NCI-H2107 treated with DMSO at 0.1 percent for 48 hours (cell line): ENCODE data around the gene GALNTL6.
"Not testable (repeated sequence)": the region's sequence is repeated elsewhere in the genome, so short reads cannot be mapped to it uniquely, and the experiment has no call there.

ENCODE experiments used
- DNase-seq: peaks from one replicate; lab custom pipeline; 2025; ENCODE audit not compliant: unreplicated experiment; lab: John Stamatoyannopoulos, UW

The GALNTL6 gene

DNA sequence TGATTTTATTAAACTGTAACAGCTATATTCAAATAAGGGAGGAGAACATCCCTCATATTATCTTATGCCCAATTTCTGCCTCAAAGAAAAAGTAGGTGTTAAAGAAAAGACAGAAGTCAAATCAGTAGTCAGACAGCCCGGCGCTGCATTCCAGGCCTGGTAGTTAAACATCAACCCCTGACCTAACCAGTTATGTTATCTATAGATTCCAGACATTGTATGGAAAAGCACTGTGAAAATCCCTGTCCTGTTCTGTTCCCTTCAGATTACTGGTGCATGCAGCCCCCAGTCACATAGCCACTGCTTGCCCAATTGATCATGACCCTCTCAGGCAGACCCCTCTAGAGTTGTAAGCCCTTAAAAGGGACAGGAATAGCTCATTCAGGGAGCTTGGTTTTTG, 1085.5 kb downstream of the GALNTL6 start:
- DNase-seq: no peak

DNA sequence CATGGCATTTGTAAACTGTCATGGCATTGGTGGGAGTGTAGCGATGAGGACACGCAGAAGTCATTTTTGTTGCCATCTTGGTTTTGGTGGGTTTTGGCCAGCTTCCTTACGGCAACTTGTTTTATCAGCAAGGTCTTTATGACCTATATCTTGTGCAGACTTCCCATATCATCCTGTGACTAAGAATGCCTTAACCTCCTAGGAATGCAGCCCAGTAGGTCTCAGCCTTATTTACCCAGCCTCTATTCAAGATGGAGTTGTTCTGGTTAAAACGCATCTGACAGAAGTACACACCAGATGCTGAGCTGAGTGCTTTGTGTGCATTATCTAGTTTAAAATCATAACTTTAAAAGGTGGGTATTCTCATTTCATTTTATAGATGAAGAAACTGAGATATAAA, 1086.7 kb downstream of the GALNTL6 start:
- no peak for DNase-seq

- no peak for DNase-seq
Measured at GRCh38 chr4:172900900-172901299, 1087.7 kb downstream of the GALNTL6 start.

- not testable (repeated sequence) for DNase-seq
Measured at GRCh38 chr4:172912468-172912867, 1099.3 kb downstream of the GALNTL6 start.

GRCh38 chr4:172917403-172917802, 1104.2 kb downstream of the GALNTL6 start:
- not testable (repeated sequence) for DNase-seq

GRCh38 chr4:172919269-172919668, 1106.1 kb downstream of the GALNTL6 start:
- no peak for DNase-seq

GRCh38 chr4:172927096-172927814, 1114.1 kb downstream of the GALNTL6 start:
- no peak for DNase-seq

DNA sequence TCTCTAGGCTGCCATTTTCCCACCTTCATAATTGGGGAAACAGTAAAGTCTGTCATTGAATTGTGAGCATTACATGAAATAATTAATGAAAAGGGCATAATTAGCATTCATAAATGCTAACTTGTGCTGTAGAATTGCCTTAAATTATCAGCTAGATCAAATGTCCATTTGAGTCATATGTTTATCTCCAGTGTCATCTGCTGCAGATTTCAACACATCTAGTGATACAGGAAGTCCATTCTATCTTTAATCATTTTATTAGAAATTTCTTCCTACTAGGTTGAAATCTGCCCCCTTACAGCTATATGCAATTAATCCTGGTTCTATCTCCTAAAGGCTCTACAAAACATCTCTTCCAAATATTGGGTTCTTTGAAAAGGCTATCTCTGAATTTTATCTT, 1115.1 kb downstream of the GALNTL6 start:
- DNase-seq: no peak

- no peak for DNase-seq
Measured at GRCh38 chr4:172938072-172938829, 1125.0 kb downstream of the GALNTL6 start.

GRCh38 chr4:172938870-172939269, 1125.7 kb downstream of the GALNTL6 start:
- no peak for DNase-seq

- no peak for DNase-seq
Measured at GRCh38 chr4:172942840-172943239, 1129.6 kb downstream of the GALNTL6 start.

DNA sequence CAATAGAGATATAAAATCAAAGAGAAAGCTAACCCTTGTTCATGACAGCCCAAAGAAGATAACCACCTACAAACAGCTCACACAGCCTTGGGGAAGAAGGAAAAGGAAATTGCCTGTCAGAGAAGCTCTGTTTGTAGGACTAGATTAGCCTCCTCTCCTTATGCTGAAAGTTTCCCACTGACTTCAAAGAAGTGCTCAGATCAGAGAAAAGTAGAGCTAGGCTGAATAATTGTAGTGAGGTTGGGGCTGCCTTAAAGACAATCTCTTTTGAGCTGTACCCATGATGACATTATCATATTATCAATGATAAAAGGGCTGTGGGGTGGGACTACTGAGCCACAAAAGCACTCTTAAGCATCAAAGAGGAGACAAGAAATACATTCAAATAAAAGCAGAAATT, 1132.4 kb downstream of the GALNTL6 start:
- no peak for DNase-seq

DNA sequence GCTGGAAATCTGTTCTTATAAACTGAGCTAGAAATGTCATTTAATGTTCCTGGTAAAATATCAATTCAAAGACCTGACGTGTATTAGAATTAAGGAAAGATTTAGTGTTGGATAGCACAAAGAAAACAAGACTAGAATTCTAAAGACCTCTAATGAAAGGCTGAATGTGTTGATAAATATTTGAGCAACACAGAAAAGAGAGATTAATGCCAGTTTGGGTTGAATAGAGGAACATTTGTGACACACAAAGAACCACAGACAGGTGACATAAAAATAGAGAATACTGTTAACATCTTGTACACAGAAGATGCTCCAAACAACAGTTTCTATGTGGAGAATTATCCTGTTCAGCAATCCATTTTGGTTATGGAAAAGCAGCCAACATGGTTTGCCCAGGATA, 1133.3 kb downstream of the GALNTL6 start:
- DNase-seq: no peak

DNA sequence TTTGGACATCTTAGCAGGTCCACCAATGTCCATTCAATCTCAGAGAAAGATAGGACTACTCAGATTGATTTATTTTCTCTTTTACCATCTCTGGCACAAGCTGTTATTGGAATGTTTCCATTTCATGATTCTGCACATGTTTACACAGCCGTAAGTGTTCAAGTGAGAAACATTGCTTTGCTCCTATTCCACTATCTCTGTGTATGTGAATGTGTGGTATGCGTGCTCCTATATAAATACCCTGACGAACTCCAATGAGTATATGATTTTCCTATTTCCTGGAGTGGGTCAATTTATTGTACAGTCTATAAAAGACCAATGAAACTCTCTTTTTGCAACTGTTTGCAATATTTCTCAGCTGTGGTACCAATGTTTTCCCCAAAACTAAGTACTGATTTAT, 1134.4 kb downstream of the GALNTL6 start:
- no peak for DNase-seq

- peak; percentile 13 for DNase-seq
Measured at GRCh38 chr4:172950990-172951389, 1137.8 kb downstream of the GALNTL6 start.

DNA sequence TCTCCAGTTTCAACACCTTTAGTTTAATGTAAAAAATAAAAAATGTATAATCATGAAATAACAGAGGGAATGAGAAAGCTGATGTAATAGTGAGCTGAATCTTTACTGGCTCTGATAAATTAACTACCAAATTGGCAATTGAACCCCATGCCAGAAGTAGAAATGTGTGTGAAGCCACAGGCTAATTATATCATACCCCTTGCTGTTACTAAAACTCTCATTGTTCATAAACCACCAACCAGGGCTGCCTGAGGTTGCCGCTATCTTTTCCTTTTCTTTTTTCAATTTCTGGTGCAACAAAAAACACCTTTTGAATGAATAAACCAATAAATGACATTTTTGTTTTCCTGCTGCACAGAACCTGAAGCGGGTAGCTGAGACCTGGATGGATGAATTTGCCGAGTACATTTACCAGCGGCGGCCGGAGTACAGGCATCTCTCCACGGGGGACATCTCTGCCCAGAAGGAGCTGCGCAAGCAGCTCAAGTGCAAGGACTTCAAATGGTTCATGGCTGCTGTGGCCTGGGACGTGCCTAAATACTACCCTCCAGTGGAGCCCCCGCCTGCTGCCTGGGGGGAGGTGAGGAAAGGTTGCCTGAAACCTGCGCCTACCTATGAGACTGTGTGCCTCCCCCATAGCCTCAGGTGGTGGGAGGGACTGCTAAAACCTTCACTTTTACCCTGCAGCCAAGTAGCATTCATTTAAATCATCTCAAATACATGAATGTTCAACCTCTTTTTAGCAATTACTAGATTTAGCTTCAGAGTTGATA, 1138.7 kb downstream of the GALNTL6 start:
- peak; percentile 22 for DNase-seq

DNA sequence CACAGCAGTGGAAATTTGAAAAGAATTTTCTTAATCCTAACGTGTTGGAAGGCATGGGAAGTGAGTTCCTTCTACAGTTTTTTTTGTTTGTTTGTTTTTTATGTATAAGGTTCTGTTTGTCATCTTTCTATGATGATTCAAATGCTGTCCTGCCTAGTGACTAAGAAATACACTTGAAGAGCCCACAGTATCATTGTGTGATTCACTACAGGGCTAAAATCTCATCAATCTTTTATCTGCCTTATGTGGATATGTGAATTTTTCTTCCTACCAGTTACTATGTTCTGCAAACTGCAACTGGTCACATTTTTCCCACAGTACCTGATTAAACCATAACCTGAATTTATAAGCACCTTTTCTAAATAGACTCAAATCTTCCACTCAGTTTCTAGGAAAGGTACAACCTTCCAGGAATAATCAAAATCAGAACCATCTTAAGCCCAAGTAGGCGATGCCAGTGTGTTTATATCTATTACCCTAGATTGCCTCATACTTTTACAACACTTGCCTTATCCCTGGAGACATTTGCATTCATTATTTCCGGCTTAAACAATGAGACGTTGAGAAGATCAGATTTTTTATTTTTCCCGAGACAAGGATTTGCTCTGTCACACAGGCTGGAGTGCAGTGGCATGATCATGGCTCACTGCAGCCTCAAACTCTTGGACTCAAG, 1140.8 kb downstream of the GALNTL6 start:
- DNase-seq: no peak

DNA sequence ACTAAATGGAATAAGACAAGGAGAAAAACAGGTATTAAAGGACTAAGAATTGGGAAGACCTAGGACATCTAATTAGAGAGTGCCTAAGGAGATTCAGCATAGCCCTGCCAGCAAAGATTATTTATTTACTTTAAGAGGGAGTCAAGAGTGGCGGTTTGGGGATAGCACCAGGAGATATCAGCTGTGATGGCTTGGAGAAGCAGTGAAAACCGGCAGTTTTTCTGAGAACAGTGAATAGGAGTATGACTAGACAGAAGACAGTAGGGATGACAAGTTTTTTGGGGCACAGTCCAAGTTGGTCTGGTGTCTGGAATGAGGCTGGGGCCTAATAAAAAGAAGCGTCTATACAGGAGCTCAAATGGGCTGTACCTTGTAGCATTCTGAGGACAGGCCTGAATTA, 1143.1 kb downstream of the GALNTL6 start:
- DNase-seq: not testable (repeated sequence)

DNA sequence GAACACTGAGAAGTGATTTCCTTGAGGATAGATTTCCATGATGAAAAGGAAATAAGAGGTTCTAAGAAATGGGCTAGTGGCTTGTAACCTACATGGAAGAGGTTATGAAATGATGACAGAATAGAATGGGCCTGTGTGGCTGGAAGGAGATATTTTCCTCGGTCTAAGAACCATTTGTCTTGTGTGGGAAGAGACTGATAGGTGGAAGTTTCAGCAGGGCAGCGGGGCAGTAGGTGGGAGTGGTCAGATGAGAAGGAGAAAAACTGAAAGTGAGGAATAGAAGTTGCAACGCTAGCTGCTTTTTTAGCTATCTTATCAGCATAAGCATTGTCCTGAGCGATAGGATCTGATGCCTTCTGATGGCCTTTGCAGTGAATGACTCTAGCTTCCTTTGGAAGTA, 1144.0 kb downstream of the GALNTL6 start:
- no peak for DNase-seq

DNA sequence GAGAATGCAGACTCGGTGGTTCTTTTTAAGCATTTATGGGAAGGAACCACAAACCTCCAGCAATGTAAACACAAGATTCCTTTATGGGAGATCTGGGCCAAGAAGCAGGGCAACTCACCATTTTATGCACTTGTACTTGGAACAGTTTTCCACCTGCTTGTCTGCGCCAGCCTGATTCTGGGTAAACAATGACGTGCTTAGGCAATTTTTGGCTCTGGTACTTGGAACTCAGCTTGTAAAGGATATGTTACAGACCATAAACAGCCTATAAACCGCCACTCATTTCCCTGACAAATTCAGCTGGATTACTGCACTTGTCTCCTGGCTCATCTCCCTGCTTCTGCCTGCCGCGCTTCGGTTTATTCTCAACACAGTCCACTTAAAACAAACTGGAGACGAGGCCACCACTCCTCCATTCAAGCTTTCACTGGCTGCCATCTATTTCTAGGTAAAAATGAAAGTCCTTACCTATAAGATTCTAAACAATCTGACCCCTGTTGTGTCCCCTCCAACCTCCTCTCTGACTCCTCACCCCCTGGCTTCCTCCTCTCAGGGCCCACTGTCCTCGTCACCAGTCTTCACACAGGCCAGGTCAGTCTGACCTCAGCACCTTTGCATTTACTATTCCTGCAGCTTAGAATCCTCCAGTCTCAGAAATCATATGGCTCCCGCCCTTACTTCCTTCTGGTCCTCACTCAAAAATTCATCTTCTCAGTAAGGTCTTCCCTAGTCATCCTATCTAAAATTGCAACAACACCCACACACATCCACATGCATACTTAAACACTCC, 1149.6 kb downstream of the GALNTL6 start:
- DNase-seq: peak; percentile 91
